Measurements from ENCODE around the gene DSTYK.

DSTYK gene

DNA sequence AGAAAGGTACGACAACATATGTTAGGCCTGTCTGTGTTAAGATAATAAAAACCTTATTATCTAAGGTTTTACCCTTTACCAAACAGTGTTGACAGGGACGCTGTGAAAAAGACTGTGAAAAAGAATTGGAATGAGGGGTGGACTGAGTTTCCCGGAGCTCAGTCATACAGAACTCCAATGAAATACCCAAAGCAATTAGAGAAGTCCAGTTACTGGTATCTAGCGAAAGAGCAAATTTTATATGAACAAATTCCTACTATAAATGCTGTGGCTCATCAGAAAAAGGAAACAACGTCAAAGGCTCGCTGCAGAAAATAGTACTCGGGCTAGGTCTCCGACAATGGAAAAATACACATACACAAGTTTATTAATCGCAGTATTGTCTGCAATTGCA is 89.0 kb downstream of the DSTYK start:
- no peak for DNase-seq

DNA sequence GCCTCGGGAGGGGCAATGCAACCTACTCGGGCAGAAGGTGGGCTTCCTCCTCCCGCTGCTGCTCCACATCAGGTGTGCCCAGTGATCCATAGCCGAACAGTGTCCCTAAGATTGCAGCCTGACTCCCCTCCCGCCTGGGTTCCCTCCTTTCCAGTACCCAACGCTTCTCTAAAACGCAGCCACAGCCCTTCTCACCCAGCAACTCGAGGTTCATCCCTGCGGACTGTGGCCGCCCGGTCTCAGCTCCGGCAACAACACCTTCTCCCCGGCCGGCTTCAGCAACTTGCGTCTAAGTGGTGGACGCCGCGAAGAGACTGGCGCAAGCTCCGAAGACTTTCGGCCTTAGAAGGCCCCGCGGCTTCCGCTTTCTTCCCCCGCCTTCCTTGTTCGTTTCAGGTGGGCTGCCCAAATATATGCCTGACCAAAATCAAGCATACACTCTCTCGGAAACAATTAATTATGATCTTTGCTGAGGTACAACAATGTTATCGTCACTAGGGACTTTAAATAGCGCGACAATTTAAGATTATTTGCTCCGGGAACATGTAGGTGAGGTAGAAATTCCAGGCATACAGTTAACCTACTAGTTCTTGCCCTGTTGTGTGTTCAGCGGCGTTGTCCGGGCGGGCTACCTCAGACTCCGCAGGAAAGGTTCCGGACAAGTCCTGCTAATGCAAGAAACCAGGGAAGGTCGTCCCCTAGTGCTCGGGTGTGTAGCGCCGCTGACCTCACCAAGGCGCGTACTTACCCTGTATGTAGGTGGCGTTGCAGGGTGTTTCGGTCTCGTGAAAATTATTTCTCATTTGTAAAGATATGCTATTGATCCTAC is 89.6 kb downstream of the DSTYK start, which contains the start of gene RBBP5:
RBBP5 (minus strand) TSS at position 319 of the 829 bp plus-strand sequence; CDS start at position 214, 105 bp downstream.
- peak; percentile 96 for DNase-seq

GRCh38 chr1:205118752-205119151 is 92.8 kb downstream of the DSTYK start:
- DNase-seq: no peak

- DNase-seq: no peak
Measured at GRCh38 chr1:205111354-205111753, 100.1 kb downstream of the DSTYK start.

DNA sequence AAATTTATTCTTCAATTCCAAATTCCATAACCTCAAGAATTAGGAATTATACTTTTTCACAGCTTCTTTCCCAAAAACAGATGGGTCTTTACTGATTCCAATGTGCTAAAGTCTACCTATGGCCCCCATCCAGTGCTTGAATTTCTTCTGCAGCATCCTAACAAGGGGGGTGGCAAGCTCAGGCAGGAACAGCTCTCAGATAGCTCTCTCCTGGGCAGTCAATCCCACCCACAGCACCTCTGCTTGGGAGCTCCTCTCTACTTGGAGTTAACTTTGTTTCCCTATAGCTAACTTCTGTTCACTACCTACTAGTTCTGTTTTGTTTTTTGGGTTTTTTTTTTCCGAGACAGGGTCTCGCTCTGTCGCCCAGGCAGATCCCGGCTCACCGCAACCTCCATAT is 101.8 kb downstream of the DSTYK start:
- DNase-seq: no peak

DNA sequence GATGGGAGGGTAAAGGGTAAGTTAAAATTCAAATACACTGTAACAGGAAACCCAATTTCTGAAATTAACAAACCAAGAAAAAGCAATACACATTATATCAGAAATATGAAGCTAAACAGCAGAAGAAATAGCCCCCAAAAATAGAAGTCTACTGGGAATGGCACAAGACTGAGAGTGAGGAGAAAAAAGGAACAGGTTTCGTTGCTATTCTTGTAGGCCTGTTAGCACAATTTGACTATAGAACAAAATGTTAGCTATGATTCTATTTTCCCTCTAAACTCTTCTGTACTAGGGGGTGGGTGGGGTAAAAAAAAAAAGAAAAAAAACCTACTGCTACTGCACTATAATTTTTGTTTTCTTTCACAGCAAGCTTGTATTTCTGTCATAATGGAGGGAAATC is 102.2 kb downstream of the DSTYK start:
- DNase-seq: no peak

DNA sequence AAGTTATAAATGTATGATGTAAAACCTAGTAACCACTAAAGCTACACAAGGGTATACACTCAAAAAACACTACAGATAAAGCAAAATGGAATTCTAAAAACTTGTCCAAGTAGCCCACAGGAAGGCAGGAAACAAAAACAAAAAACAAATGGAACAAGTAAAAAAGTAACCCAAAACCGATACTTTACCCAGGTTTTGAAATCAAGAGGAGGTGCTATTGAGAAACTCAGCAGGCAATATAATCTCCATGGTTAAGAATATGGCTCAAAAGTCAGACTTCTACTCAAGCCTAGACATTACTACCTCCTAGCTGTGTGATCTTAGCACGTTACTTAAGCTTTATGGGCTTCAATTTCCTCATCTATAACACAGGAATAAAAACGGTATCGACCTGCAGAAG is 103.0 kb downstream of the DSTYK start:
- no peak for DNase-seq

DNA sequence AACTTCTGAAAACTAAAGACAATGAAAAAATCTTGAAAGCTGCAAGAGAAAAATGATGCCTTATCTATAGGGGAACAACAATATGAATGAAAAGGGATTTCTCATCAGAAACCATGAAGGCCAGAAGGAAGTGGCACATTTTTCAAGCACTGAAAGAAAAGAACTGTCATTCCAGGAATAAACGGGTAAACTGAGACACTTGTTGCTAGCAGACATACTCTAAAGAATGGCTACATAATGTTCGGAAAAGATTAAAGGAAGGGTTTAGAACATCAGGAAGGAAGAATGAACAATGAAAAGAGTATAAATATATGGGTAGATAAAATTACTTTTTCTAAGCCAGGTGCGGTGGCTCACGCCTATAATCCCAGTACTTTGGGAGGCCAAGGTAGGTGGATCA is 104.2 kb downstream of the DSTYK start:
- no peak for DNase-seq

DNA sequence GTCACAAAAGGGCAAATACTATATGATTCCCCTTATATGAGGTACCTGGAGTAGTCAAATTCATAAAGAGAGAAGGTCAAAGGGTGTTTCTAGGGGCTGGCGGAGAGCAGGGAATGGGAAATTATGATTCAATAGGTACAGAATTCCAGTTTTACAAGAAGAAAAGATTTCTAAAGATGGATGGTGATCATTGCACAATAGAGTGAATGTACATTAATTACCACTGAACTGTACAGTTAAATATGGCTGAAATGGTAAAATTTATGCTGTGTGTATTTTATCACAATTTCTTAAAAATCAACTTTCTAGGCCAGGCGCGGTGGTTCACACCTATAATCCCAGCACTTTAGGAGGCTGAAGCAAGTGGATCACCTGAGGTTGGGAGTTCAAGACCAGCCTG is 109.1 kb downstream of the DSTYK start:
- no peak for DNase-seq

DNA sequence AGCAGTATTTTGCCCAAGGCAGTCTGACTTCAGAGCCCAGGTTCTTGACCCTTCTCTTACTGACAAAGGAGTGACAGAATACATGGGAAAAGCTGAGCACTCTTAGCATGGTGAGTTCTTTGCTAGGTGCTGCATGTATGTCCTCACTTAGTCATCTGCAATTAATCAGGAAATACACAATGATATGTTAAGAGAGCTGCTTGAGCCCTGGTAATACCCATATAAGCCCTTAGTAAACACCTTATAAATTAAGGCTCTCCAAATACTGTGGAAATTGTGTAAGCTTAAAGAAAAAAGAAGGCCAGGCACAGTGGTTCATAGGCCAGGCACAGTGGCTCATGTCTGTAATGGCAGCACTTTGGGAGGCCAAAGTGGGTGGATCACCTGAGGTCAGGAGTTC is 113.3 kb downstream of the DSTYK start:
- DNase-seq: no peak

DNA sequence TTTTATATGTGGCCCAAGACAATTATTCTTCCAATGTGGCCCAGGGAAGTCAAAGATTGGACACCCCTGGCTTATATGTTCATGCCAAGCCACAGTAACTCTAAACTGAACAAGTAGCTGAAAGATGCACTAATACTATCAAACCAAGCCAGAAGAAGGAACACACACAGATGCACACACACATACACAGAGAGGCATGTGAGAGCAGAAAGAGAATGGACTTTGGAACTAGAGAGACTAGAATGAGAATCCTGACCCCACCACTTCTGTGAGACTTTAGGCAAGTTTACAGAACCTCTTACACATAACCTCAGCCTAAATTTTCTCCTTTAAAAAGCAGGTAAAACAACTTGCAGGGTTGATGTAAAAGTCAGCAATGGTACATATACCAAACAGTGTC is 116.1 kb downstream of the DSTYK start:
- DNase-seq: no peak

All from CD4-positive, alpha-beta T cell treated with Interleukin-17A for 1 hour (primary cell).